Sigmoid colon (tissue), 7 donors: ENCODE results near the gene METTL5. TPM values are rescaled to one million over a fixed set of nuclear protein-coding genes. Genes with fewer than 3 reads are reported as not detected.
"Not testable (repeated sequence)": the region's sequence is repeated elsewhere in the genome, so short reads cannot be mapped to it uniquely, and the experiment has no call there.

Experiments used
- DNase-seq: peaks from one replicate; pipeline ENCODE4 v3.0.0-alpha.2; 2019
- H3K27ac ChIP-seq, 4 donors: fragments of 200-600 bp; sonication (generic); one replicate each; pipeline ENCODE4 v1.5.1; 2016 to 2019; ENCODE audit warnings: mild to moderate bottlenecking in 1 of 4
- H3K27me3 ChIP-seq, 3 donors: fragments of 200-600 bp; sonication (generic); one replicate each; pipeline ENCODE4 v1.5.1; 2019; ENCODE audit warnings: mild to moderate bottlenecking in 1 of 3
- H3K36me3 ChIP-seq, 4 donors: fragments of 200-600 bp; sonication (generic); one replicate each; pipeline ENCODE4 v1.5.1; 2016 to 2019
- H3K4me1 ChIP-seq, 4 donors: fragments of 200-600 bp; sonication (generic); one replicate each; pipeline ENCODE4 v1.5.1; 2017 to 2019
- H3K4me3 ChIP-seq, 4 donors: fragments of 200-600 bp; sonication (generic); one replicate each; pipeline ENCODE4 v1.5.1; 2017 to 2019; ENCODE audit warnings: mild to moderate bottlenecking in 2 of 4, moderate library complexity in 1 of 4
- H3K9me3 ChIP-seq, 4 donors: fragments of 200-600 bp in 3 of 4; sonication (generic) in 3 of 4; one replicate each; pipeline versions ENCODE4 v1.5.1 to v1.6.1; 2013 to 2019
- CTCF ChIP-seq, 4 experiments: fragments of 450-650 bp in 3 of 4; fragments of 200-600 bp in 1 of 4; IDR thresholded peaks; one replicate each; pipeline ENCODE4 v1.5.1; 2016 to 2019; ENCODE audit warnings: antibody characterized with exemption in 4 of 4, mild to moderate bottlenecking in 3 of 4, moderate library complexity in 2 of 4
- EP300 ChIP-seq, 4 donors: sonication (generic); formaldehyde crosslinking; IDR thresholded peaks; one replicate each; pipeline ENCODE4 v1.6.1; 2017; ENCODE audit warnings: antibody characterized with exemption in 4 of 4
- POLR2A ChIP-seq, 2 donors: fragments of 450-650 bp; IDR thresholded peaks; one replicate each; pipeline ENCODE4 v1.6.1; 2016; ENCODE audit warnings: antibody characterized with exemption in 2 of 2, mild to moderate bottlenecking in 2 of 2, moderate library complexity in 2 of 2
- POLR2AphosphoS5 ChIP-seq, 4 donors: sonication (generic); formaldehyde crosslinking; IDR thresholded peaks; one replicate each; pipeline ENCODE4 v1.6.1; 2017; ENCODE audit warnings: antibody characterized with exemption in 4 of 4
- WGBS, 2 donors: extraction: QIAGEN DNeasy Blood & Tissue Kit; methylation state at CpG; one replicate each; pipeline ENCODE4 v1.1.7; 2013; 5-methylcytosine and 5-hydroxymethylcytosine counted together
- intact Hi-C: fragments of 100-400 bp; cut with DNase I; formaldehyde crosslinking; loops from one replicate; pipeline ENCODE4 v1.15.1; 2023
- polyA plus RNA-seq, 3 donors: library from polyadenylated mRNA; stranded (reverse); fragments of 200-250 nt; gene quantifications; one replicate each; pipeline ENCODE4 v1.2.3, GENCODE V29; 2013
- total RNA-seq, 4 donors: library from RNA; depleted of rRNA; stranded (reverse); fragments of >200 nt; gene quantifications; one replicate each; pipeline ENCODE4 v1.1.0, GENCODE V29; 2016
- donor health status: healthy with polysubstance abuse.
- donor health status: Bipolar disorder and iron deficiency.
- donor health status: healthy.

Gene METTL5
- total and polyA plus RNA-seq, 7 donors, result 47.8 to 337 (median 74.9) TPM

- H3K4me3 ChIP-seq, result no peak overlapping the region
- intact Hi-C loops, result no loop called here
- H3K9me3 ChIP-seq, result no peaks in the 10 kb centered on the region
- WGBS, 2 donors, result 70 to 81% methylated on average over 3 of the region's 3 CpGs
- no peak for DNase-seq
- TF ChIP-seq CTCF (IDR thresholded peaks at IDR 0.05) (no peak), EP300 (IDR thresholded peaks at IDR 0.05) (no peak), POLR2AphosphoS5 (IDR thresholded peaks at IDR 0.05) (no peak), POLR2A (IDR thresholded peaks at IDR 0.05) (no peak)
- no peak overlapping the region for H3K27ac ChIP-seq
- peaks cover 0 to 33% (median 20%) of the 10 kb centered on the region in 4 donors for H3K4me1 ChIP-seq
- peaks cover 3 to 42% (median 6%) of the 10 kb centered on the region in 4 donors for H3K36me3 ChIP-seq
- no peaks in the 10 kb centered on the region for H3K27me3 ChIP-seq
Measured at GRCh38 chr2:169822036-169822435, 2.7 kb downstream of the METTL5 start.

GRCh38 chr2:169820101-169820500, 4.6 kb downstream of the METTL5 start:
- H3K9me3 ChIP-seq, H3K4me3 ChIP-seq, intact Hi-C loops, H3K27ac ChIP-seq, H3K27me3 ChIP-seq, DNase-seq: not testable (repeated sequence)
- WGBS, 2 donors, result 61 to 79% methylated on average over 7 of the region's 7 CpGs
- peaks cover 0 to 27% (median 19%) of the 10 kb centered on the region in 4 donors for H3K4me1 ChIP-seq
- H3K36me3 ChIP-seq, result peaks cover 3 to 59% (median 10%) of the 10 kb centered on the region in 4 donors

GRCh38 chr2:169819106-169819505, 5.6 kb downstream of the METTL5 start:
- TF ChIP-seq EP300 (IDR thresholded peaks at IDR 0.05), result no peak
- no peak for TF ChIP-seq POLR2AphosphoS5 (IDR thresholded peaks at IDR 0.05)
- TF ChIP-seq POLR2A (IDR thresholded peaks at IDR 0.05), result no peak
- TF ChIP-seq CTCF (IDR thresholded peaks at IDR 0.05), result no peak
- H3K36me3 ChIP-seq, result peaks cover 3 to 67% (median 14%) of the 10 kb centered on the region in 4 donors
- intact Hi-C loops, result no loop called here
- H3K27ac ChIP-seq, result no peak overlapping the region
- H3K9me3 ChIP-seq, result no peaks in the 10 kb centered on the region
- no peaks in the 10 kb centered on the region for H3K27me3 ChIP-seq
- H3K4me3 ChIP-seq, result no peak overlapping the region
- 82 to 84% methylated on average over 1 of the region's 1 CpG for WGBS, 2 donors
- peaks cover 0 to 23% (median 16%) of the 10 kb centered on the region in 4 donors for H3K4me1 ChIP-seq
- no peak for DNase-seq

- H3K27me3 ChIP-seq, result no peaks in the 10 kb centered on the region
- no peak for DNase-seq
- no peak overlapping the region for H3K27ac ChIP-seq
- intact Hi-C loops, result no loop called here
- H3K36me3 ChIP-seq, result peaks cover 3 to 76% (median 15%) of the 10 kb centered on the region in 4 donors
- no peak overlapping the region for H3K4me3 ChIP-seq
- H3K4me1 ChIP-seq, result peaks cover 0 to 15% (median 7%) of the 10 kb centered on the region in 4 donors
- no peaks in the 10 kb centered on the region for H3K9me3 ChIP-seq
- TF ChIP-seq POLR2A (IDR thresholded peaks at IDR 0.05) (no peak), POLR2AphosphoS5 (IDR thresholded peaks at IDR 0.05) (no peak), EP300 (IDR thresholded peaks at IDR 0.05) (no peak), CTCF (IDR thresholded peaks at IDR 0.05) (no peak)
Measured at GRCh38 chr2:169818241-169818640, 6.5 kb downstream of the METTL5 start.

GRCh38 chr2:169817369-169817768, 7.3 kb downstream of the METTL5 start:
- H3K27me3 ChIP-seq, H3K27ac ChIP-seq, H3K4me3 ChIP-seq, H3K4me1 ChIP-seq, DNase-seq, intact Hi-C loops, H3K9me3 ChIP-seq: not testable (repeated sequence)
- WGBS, 2 donors, result 97 to 98% methylated on average over 6 of the region's 6 CpGs
- peaks cover 3 to 84% (median 18%) of the 10 kb centered on the region in 4 donors for H3K36me3 ChIP-seq

- H3K27ac ChIP-seq, DNase-seq, H3K4me3 ChIP-seq, intact Hi-C loops, H3K9me3 ChIP-seq, H3K4me1 ChIP-seq, H3K27me3 ChIP-seq: not testable (repeated sequence)
- peaks cover 7 to 87% (median 20%) of the 10 kb centered on the region in 4 donors for H3K36me3 ChIP-seq
Measured at GRCh38 chr2:169816961-169817360, 7.7 kb downstream of the METTL5 start.
